ENCODE data around the gene NEURL1B. TPM values are rescaled to one million over a fixed set of nuclear protein-coding genes. Genes with fewer than 3 reads are reported as not detected.

NEURL1B gene
- total RNA-seq, 1 donor from 2014 or later: 9.8 TPM

DNA sequence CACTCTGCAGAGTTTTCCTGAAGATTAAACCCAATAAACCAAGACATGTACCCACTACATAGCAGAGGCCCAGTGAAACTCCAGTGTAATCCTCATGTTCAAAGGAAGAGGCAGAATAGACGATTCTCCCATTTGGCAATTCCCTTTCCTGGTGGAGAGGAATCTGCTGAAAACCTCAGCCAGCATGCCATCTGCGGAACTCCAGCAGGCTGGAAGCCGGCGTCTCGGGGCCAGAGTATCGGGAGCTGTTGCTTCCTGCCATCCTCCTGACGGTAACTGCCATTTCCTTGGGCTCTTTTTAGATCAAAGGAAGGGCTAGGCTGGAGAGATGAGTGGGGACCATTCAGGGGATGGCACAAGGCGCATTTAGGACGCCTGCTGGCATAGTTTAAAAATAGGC lies 20.5 kb downstream of the NEURL1B start:
- Histone ChIP-seq H3K27me3 (ENCODE audit: insufficient read depth, low read length) (no peaks in the 10 kb centered on the region), H3K9me3 (ENCODE audit: insufficient read depth, low read depth, low read length) (no peaks in the 10 kb centered on the region), H2AFZ (ENCODE audit: low read depth, low read length) (no peak overlapping the region), H3K27ac (ENCODE audit: low read depth, low read length) (no peak overlapping the region), H4K20me1 (ENCODE audit: insufficient read depth, low read length) (no peaks in the 10 kb centered on the region), H3K4me3 (ENCODE audit: insufficient read depth, low read depth, low read length) (no peak overlapping the region), H3K4me1 (ENCODE audit: insufficient read depth, low read length) (peaks cover 19% of the 10 kb centered on the region), H3K9ac (ENCODE audit: low read length) (no peak overlapping the region), H3K4me2 (ENCODE audit: low read length) (no peak overlapping the region), H3K36me3 (ENCODE audit: insufficient read depth, low read length) (no peaks in the 10 kb centered on the region), H3K79me2 (ENCODE audit: insufficient read depth, low read length) (no peaks in the 10 kb centered on the region)
- Mint-ChIP-seq H3K27me3 (ENCODE audit: low read depth, unreplicated experiment) (peaks cover 4% of the 10 kb centered on the region), H3K27ac (ENCODE audit: unreplicated experiment) (no peak overlapping the region), H3K4me1 (ENCODE audit: low read depth, unreplicated experiment) (peaks cover 16% of the 10 kb centered on the region), H3K9me3 (ENCODE audit: unreplicated experiment) (no peaks in the 10 kb centered on the region), H3K36me3 (ENCODE audit: low read depth, unreplicated experiment) (peaks cover 2% of the 10 kb centered on the region), H3K4me3 (ENCODE audit: unreplicated experiment) (no peak overlapping the region)
- DNase-seq (ENCODE audit: low read depth): no peak
- TF ChIP-seq EZH2 (IDR thresholded peaks at IDR 0.05; ENCODE audit: insufficient read depth, low read length): no peak
- TF ChIP-seq CTCF (IDR thresholded peaks at IDR 0.05; ENCODE audit: insufficient read depth, low read depth, low read length): no peak
- FAIRE-seq: no peak

DNA sequence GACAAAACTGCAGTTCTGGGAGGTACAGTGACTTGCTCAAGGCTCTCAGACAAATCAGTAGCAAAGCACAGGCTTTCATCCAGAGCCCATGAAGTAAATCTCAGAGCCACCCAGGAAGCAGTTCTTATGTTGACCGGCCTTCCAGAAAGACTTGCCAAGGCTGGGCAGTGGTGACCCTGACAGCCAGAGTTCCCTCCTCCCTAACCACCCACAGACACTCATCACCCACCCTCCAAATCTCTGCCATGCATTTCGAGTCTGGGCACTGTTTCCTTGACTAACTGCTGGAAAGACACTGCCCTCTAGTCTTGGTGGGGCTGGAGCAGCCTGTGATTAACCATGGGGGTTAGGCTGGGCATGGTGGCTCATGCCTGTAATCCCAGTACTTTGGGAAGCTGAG lies 21.5 kb downstream of the NEURL1B start:
- Mint-ChIP-seq H3K36me3 (ENCODE audit: low read depth, unreplicated experiment) (peaks cover 2% of the 10 kb centered on the region), H3K27me3 (ENCODE audit: low read depth, unreplicated experiment) (peaks cover 4% of the 10 kb centered on the region), H3K4me1 (ENCODE audit: low read depth, unreplicated experiment) (peaks cover 16% of the 10 kb centered on the region), H3K9me3 (ENCODE audit: unreplicated experiment) (no peaks in the 10 kb centered on the region), H3K27ac (ENCODE audit: unreplicated experiment) (no peak overlapping the region), H3K4me3 (ENCODE audit: unreplicated experiment) (no peak overlapping the region)
- DNase-seq (ENCODE audit: low read depth) (no peak), FAIRE-seq (no peak)
- Histone ChIP-seq H3K27me3 (ENCODE audit: insufficient read depth, low read length) (no peaks in the 10 kb centered on the region), H3K4me1 (ENCODE audit: insufficient read depth, low read length) (peaks cover 19% of the 10 kb centered on the region), H3K9ac (ENCODE audit: low read length) (no peak overlapping the region), H3K9me3 (ENCODE audit: insufficient read depth, low read depth, low read length) (no peaks in the 10 kb centered on the region), H3K4me2 (ENCODE audit: low read length) (no peak overlapping the region), H4K20me1 (ENCODE audit: insufficient read depth, low read length) (no peaks in the 10 kb centered on the region), H3K27ac (ENCODE audit: low read depth, low read length) (no peak overlapping the region), H3K36me3 (ENCODE audit: insufficient read depth, low read length) (no peaks in the 10 kb centered on the region), H2AFZ (ENCODE audit: low read depth, low read length) (no peak overlapping the region), H3K4me3 (ENCODE audit: insufficient read depth, low read depth, low read length) (no peak overlapping the region), H3K79me2 (ENCODE audit: insufficient read depth, low read length) (no peaks in the 10 kb centered on the region)
- TF ChIP-seq CTCF (IDR thresholded peaks at IDR 0.05; ENCODE audit: insufficient read depth, low read depth, low read length): no peak
- no peak for TF ChIP-seq EZH2 (IDR thresholded peaks at IDR 0.05; ENCODE audit: insufficient read depth, low read length)

- H4K20me1 ChIP-seq (ENCODE audit: insufficient read depth, low read length): no peaks in the 10 kb centered on the region
- H3K9ac ChIP-seq (ENCODE audit: low read length): no peak overlapping the region
- peaks cover 5% of the 10 kb centered on the region for H3K36me3 Mint-ChIP-seq (ENCODE audit: low read depth, unreplicated experiment)
- H3K4me2 ChIP-seq (ENCODE audit: low read length): no peak overlapping the region
- H3K27me3 Mint-ChIP-seq (ENCODE audit: low read depth, unreplicated experiment): peaks cover 4% of the 10 kb centered on the region
- no peak overlapping the region for H2AFZ ChIP-seq (ENCODE audit: low read depth, low read length)
- H3K4me3 ChIP-seq (ENCODE audit: insufficient read depth, low read depth, low read length): no peak overlapping the region
- peaks cover 18% of the 10 kb centered on the region for H3K4me1 ChIP-seq (ENCODE audit: insufficient read depth, low read length)
- H3K36me3 ChIP-seq (ENCODE audit: insufficient read depth, low read length): no peaks in the 10 kb centered on the region
- no peak overlapping the region for H3K27ac ChIP-seq (ENCODE audit: low read depth, low read length)
- H3K79me2 ChIP-seq (ENCODE audit: insufficient read depth, low read length): no peaks in the 10 kb centered on the region
- H3K9me3 Mint-ChIP-seq (ENCODE audit: unreplicated experiment): no peaks in the 10 kb centered on the region
- DNase-seq (ENCODE audit: low read depth): no peak
- no peak for FAIRE-seq
- H3K4me3 Mint-ChIP-seq (ENCODE audit: unreplicated experiment): no peak overlapping the region
- peaks cover 25% of the 10 kb centered on the region for H3K4me1 Mint-ChIP-seq (ENCODE audit: low read depth, unreplicated experiment)
- H3K27ac Mint-ChIP-seq (ENCODE audit: unreplicated experiment): no peak overlapping the region
- no peaks in the 10 kb centered on the region for H3K9me3 ChIP-seq (ENCODE audit: insufficient read depth, low read depth, low read length)
- H3K27me3 ChIP-seq (ENCODE audit: insufficient read depth, low read length): no peaks in the 10 kb centered on the region
- TF ChIP-seq EZH2 (IDR thresholded peaks at IDR 0.05; ENCODE audit: insufficient read depth, low read length): no peak
- TF ChIP-seq CTCF (IDR thresholded peaks at IDR 0.05; ENCODE audit: insufficient read depth, low read depth, low read length): no peak
Observed at GRCh38 chr5:172664018-172664417, 23.0 kb downstream of the NEURL1B start.
